ENCODE measurements around the gene PARD6B. TPM values are rescaled to one million over a fixed set of nuclear protein-coding genes. Genes with fewer than 3 reads are reported as not detected.
A peak's percentile ranks its signal among the peaks of the same experiment; 100 is the strongest.
"Not testable (repeated sequence)": the region's sequence is repeated elsewhere in the genome, so short reads cannot be mapped to it uniquely, and the experiment has no call there.

PARD6B gene
- total RNA-seq, 6 experiments from 2014 or later, result 0.24 to 0.68 (median 0.51) TPM

- Mint-ChIP-seq H3K9me3 (no peaks in the 10 kb centered on the region), H3K27ac (no peak overlapping the region), H3K27me3 (ENCODE audit: insufficient read depth) (no peaks in the 10 kb centered on the region; the same call in none of the 2 replicates), H3K36me3 (ENCODE audit: low read depth) (no peaks in the 10 kb centered on the region), H3K4me1 (ENCODE audit: low read depth) (peaks cover 28% of the 10 kb centered on the region), H3K4me3 (no peak overlapping the region)
- TF ChIP-seq CTCF (IDR thresholded peaks at IDR 0.05), result no peak
- no peak for DNase-seq
Measured at GRCh38 chr20:50759678-50760077, 28.3 kb downstream of the PARD6B start.

- no peaks in the 10 kb centered on the region for H3K36me3 Mint-ChIP-seq (ENCODE audit: low read depth)
- no peak for TF ChIP-seq CTCF (IDR thresholded peaks at IDR 0.05)
- H3K4me3 Mint-ChIP-seq, result peak overlapping the region; percentile 73
- H3K9me3 Mint-ChIP-seq, result no peaks in the 10 kb centered on the region
- H3K27ac Mint-ChIP-seq, result peak overlapping the region; percentile 88
- DNase-seq, result no peak
- peaks cover 28% of the 10 kb centered on the region for H3K4me1 Mint-ChIP-seq (ENCODE audit: low read depth)
- H3K27me3 Mint-ChIP-seq (ENCODE audit: insufficient read depth), result no peaks in the 10 kb centered on the region; the same call in 1 of the 2 replicates
Measured at GRCh38 chr20:50762045-50762422, 30.7 kb downstream of the PARD6B start.

- DNase-seq, result peak; percentile 51
- TF ChIP-seq CTCF (IDR thresholded peaks at IDR 0.05), result no peak
- H3K27ac Mint-ChIP-seq, result peak overlapping the region; percentile 88
Measured at GRCh38 chr20:50762435-50763220, 31.2 kb downstream of the PARD6B start.

GRCh38 chr20:50763550-50764458 is 32.4 kb downstream of the PARD6B start:
- not testable (repeated sequence) for H3K36me3 Mint-ChIP-seq (ENCODE audit: low read depth); H3K27me3 Mint-ChIP-seq (ENCODE audit: insufficient read depth); H3K4me3 Mint-ChIP-seq; H3K9me3 Mint-ChIP-seq; H3K27ac Mint-ChIP-seq; DNase-seq
- peaks cover 22% of the 10 kb centered on the region for H3K4me1 Mint-ChIP-seq (ENCODE audit: low read depth)

More at GRCh38 chr20:50762435-50763220, 31.2 kb downstream of the PARD6B start:
- Mint-ChIP-seq H3K9me3 (no peaks in the 10 kb centered on the region), H3K27me3 (ENCODE audit: insufficient read depth) (peaks cover 2% of the 10 kb centered on the region), H3K36me3 (ENCODE audit: low read depth) (no peaks in the 10 kb centered on the region), H3K4me1 (ENCODE audit: low read depth) (peaks cover 28% of the 10 kb centered on the region), H3K4me3 (peak overlapping the region; percentile 73)

- not testable (repeated sequence) for H3K27me3 Mint-ChIP-seq (ENCODE audit: insufficient read depth); H3K9me3 Mint-ChIP-seq; H3K36me3 Mint-ChIP-seq (ENCODE audit: low read depth); H3K27ac Mint-ChIP-seq; H3K4me3 Mint-ChIP-seq; DNase-seq
- H3K4me1 Mint-ChIP-seq (ENCODE audit: low read depth), result peaks cover 21% of the 10 kb centered on the region
Measured at GRCh38 chr20:50765251-50765650, 33.9 kb downstream of the PARD6B start.

- Mint-ChIP-seq H3K27ac (no peak overlapping the region), H3K4me3 (no peak overlapping the region)
Measured at GRCh38 chr20:50765674-50766073, 34.3 kb downstream of the PARD6B start.

GRCh38 chr20:50766955-50767809 is 35.8 kb downstream of the PARD6B start:
- not testable (repeated sequence) for H3K27me3 Mint-ChIP-seq (ENCODE audit: insufficient read depth); H3K27ac Mint-ChIP-seq; DNase-seq

More at GRCh38 chr20:50765674-50766073, 34.3 kb downstream of the PARD6B start:
- no peak for TF ChIP-seq CTCF (IDR thresholded peaks at IDR 0.05)
- Mint-ChIP-seq H3K36me3 (ENCODE audit: low read depth) (no peaks in the 10 kb centered on the region), H3K27me3 (ENCODE audit: insufficient read depth) (peaks cover 5% of the 10 kb centered on the region), H3K4me1 (ENCODE audit: low read depth) (peaks cover 21% of the 10 kb centered on the region), H3K9me3 (no peaks in the 10 kb centered on the region)
- DNase-seq, result no peak

GRCh38 chr20:50768991-50769390 is 37.6 kb downstream of the PARD6B start:
- H3K27ac Mint-ChIP-seq; H3K9me3 Mint-ChIP-seq; H3K4me3 Mint-ChIP-seq; H3K36me3 Mint-ChIP-seq (ENCODE audit: low read depth); DNase-seq; H3K27me3 Mint-ChIP-seq (ENCODE audit: insufficient read depth); H3K4me1 Mint-ChIP-seq (ENCODE audit: low read depth): not testable (repeated sequence)

More at GRCh38 chr20:50766955-50767809, 35.8 kb downstream of the PARD6B start:
- not testable (repeated sequence) for H3K9me3 Mint-ChIP-seq; H3K36me3 Mint-ChIP-seq (ENCODE audit: low read depth); H3K4me3 Mint-ChIP-seq; H3K4me1 Mint-ChIP-seq (ENCODE audit: low read depth)
